Measurements from ENCODE around the gene CFAP410. TPM values are rescaled to one million over a fixed set of nuclear protein-coding genes. Genes with fewer than 3 reads are reported as not detected.

CFAP410 gene
- total and polyA plus RNA-seq, 2 of the 4 experiments (the other 2 are of a cell fraction): 3.8 to 10.3 TPM

DNA sequence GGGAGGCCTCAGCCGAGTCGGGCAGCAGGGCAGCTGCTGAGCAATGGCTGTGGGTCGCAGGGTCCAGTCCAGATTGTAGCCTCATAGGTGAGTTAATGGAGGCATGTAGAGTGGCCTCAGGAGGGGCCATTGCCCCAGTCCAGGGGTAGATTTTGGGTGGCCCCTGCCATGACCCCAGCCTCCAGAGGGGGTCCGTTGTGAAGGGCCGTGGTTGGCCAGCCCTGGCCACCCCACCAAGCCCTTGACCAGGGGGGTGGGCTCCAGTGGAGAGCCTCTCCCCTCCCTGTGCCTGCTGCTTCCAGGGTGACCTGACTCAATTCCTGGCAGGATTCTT is 40.3 kb upstream of the CFAP410 start (continued):
- TF ChIP-seq CEBPB (IDR thresholded peaks at IDR 0.05; ENCODE audit: low read depth, low read length) (no peak), RAD21 (IDR thresholded peaks at IDR 0.05; ENCODE audit: low read length) (no peak), FOS (IDR thresholded peaks at IDR 0.05; ENCODE audit: low read depth, low read length) (no peak), MAFK (IDR thresholded peaks at IDR 0.05; ENCODE audit: low read depth, low read length) (no peak), BHLHE40 (IDR thresholded peaks at IDR 0.05; ENCODE audit: low read depth, low read length) (no peak)

GRCh38 chr21:44378646-44379514 is 39.7 kb upstream of the CFAP410 start:
- peaks cover 13% of the 10 kb centered on the region for H3K9me3 ChIP-seq (ENCODE audit: control insufficient read depth, insufficient read depth, low read length)
- in situ Hi-C loops (cut with MboI; ENCODE audit: low sequenced_read_pairs): no loop called here
- no peak overlapping the region for H3K14ac ChIP-seq (replicated peaks; ENCODE audit: low read depth, low read length)
- no peak overlapping the region for H2BK20ac ChIP-seq (ENCODE audit: low read depth, low read length)
- H4K8ac ChIP-seq (ENCODE audit: low read depth in 2 of 2, low read length in 2 of 2): no peak overlapping the region
- H2AFZ ChIP-seq (replicated peaks; ENCODE audit: low read length, poor library complexity): no peak overlapping the region
- no peak overlapping the region for H3K4me2 ChIP-seq (ENCODE audit: low read depth, low read length)
- intact Hi-C loops (cut with micrococcal nuclease): no loop called here
- no peak overlapping the region for H2BK120ac ChIP-seq (ENCODE audit: low read depth, low read length)
- H4K5ac ChIP-seq (ENCODE audit: low read depth, low read length): no peak overlapping the region
- H3K36me3 ChIP-seq (ENCODE audit: control insufficient read depth, insufficient read depth, low read length): no peaks in the 10 kb centered on the region
- no peak overlapping the region for H3K4ac ChIP-seq (ENCODE audit: low read depth, low read length)
- no peak overlapping the region for H3K56ac ChIP-seq (ENCODE audit: extremely low read depth, insufficient read depth, low read length)
- ChIA-PET POLR2A (ENCODE audit: unreplicated experiment) (no interaction called here), CTCF (no interaction called here)
- WGBS, 2 experiments (ENCODE audit: extremely low coverage in 2 of 2, insufficient read length in 1 of 2): 84% methylated on average over 15 of the region's 34 CpGs; no CpG with 5 or more reads in 1 of the 2 experiments
- H4K91ac ChIP-seq (ENCODE audit: insufficient read depth, low read depth, low read length): no peak overlapping the region
- H3K27me3 ChIP-seq (ENCODE audit: control insufficient read depth, insufficient read depth, low read length): peaks cover 2% of the 10 kb centered on the region
- no peaks in the 10 kb centered on the region for H3K79me1 ChIP-seq (ENCODE audit: low read depth in 1 of 2, low read length in 2 of 2)
- H2AK5ac ChIP-seq (ENCODE audit: low read depth, low read length): no peak overlapping the region
- ATAC-seq (ENCODE audit: low read depth) (no peak), DNase-seq (no peak)
- H3K18ac ChIP-seq (ENCODE audit: low read depth, low read length): no peak overlapping the region
- H3K27ac ChIP-seq (ENCODE audit: insufficient read depth, low read length): no peak overlapping the region
- no peak overlapping the region for H2AK9ac ChIP-seq (replicated peaks; ENCODE audit: low read depth, low read length, poor library complexity)
- H3K9ac ChIP-seq (ENCODE audit: low read depth, low read length): no peak overlapping the region
- no peaks in the 10 kb centered on the region for H4K20me1 ChIP-seq (ENCODE audit: insufficient read depth, low read length)
- no peak overlapping the region for H2BK5ac ChIP-seq (ENCODE audit: low read depth, low read length, poor library complexity, severe bottlenecking)
- H3K23ac ChIP-seq (ENCODE audit: low read depth, low read length): no peak overlapping the region
- no TSS peak for BruUV-seq (replicated peaks)
- no peaks in the 10 kb centered on the region for H3K4me1 ChIP-seq (ENCODE audit: control insufficient read depth, insufficient read depth, low read length)
- H3K9me1 ChIP-seq (ENCODE audit: insufficient read depth, low read length): no peaks in the 10 kb centered on the region
- dilution Hi-C loops (cut with HindIII; ENCODE audit: low sequenced_read_pairs, unreplicated experiment): no loop called here
- H2BK15ac ChIP-seq (ENCODE audit: low read depth, low read length): no peak overlapping the region
- no peak overlapping the region for H3K4me3 ChIP-seq (ENCODE audit: insufficient read depth, low read depth, low read length)
- TF ChIP-seq, protein P1, sequence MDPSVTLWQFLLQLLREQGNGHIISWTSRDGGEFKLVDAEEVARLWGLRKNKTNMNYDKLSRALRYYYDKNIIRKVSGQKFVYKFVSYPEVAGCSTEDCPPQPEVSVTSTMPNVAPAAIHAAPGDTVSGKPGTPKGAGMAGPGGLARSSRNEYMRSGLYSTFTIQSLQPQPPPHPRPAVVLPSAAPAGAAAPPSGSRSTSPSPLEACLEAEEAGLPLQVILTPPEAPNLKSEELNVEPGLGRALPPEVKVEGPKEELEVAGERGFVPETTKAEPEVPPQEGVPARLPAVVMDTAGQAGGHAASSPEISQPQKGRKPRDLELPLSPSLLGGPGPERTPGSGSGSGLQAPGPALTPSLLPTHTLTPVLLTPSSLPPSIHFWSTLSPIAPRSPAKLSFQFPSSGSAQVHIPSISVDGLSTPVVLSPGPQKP (IDR thresholded peaks at IDR 0.05; ENCODE audit: borderline replicate concordance, low read depth, low read length): no peak
- TF ChIP-seq RCOR1 (IDR thresholded peaks at IDR 0.05; ENCODE audit: insufficient replicate concordance, low read length) (no peak), SMC3 (IDR thresholded peaks at IDR 0.05; ENCODE audit: low read depth, low read length) (no peak), MXI1 (IDR thresholded peaks at IDR 0.05; ENCODE audit: borderline replicate concordance, low read depth, low read length) (no peak), NFE2L2 (IDR thresholded peaks at IDR 0.05; ENCODE audit: low read depth, low read length) (no peak), USF2 (IDR thresholded peaks at IDR 0.05; ENCODE audit: low read depth, low read length) (no peak), RFX5 (IDR thresholded peaks at IDR 0.05; ENCODE audit: low read depth, low read length) (no peak), BHLHE40 (IDR thresholded peaks at IDR 0.05; ENCODE audit: low read depth, low read length) (no peak), FOS (IDR thresholded peaks at IDR 0.05; ENCODE audit: low read depth, low read length) (no peak)
- TF ChIP-seq, protein P2, sequence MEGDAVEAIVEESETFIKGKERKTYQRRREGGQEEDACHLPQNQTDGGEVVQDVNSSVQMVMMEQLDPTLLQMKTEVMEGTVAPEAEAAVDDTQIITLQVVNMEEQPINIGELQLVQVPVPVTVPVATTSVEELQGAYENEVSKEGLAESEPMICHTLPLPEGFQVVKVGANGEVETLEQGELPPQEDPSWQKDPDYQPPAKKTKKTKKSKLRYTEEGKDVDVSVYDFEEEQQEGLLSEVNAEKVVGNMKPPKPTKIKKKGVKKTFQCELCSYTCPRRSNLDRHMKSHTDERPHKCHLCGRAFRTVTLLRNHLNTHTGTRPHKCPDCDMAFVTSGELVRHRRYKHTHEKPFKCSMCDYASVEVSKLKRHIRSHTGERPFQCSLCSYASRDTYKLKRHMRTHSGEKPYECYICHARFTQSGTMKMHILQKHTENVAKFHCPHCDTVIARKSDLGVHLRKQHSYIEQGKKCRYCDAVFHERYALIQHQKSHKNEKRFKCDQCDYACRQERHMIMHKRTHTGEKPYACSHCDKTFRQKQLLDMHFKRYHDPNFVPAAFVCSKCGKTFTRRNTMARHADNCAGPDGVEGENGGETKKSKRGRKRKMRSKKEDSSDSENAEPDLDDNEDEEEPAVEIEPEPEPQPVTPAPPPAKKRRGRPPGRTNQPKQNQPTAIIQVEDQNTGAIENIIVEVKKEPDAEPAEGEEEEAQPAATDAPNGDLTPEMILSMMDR (conservative IDR thresholded peaks at IDR 0.05; ENCODE audit: low read depth, low read length): no peak
